COLO668 (cell line): Measurements from ENCODE around the gene MRFAP1.
"Not testable (repeated sequence)": the region's sequence is repeated elsewhere in the genome, so short reads cannot be mapped to it uniquely, and the experiment has no call there.

ENCODE experiments used
- DNase-seq: peaks from one replicate; lab custom pipeline; 2025; ENCODE audit not compliant: unreplicated experiment; lab: John Stamatoyannopoulos, UW

Gene MRFAP1

DNA sequence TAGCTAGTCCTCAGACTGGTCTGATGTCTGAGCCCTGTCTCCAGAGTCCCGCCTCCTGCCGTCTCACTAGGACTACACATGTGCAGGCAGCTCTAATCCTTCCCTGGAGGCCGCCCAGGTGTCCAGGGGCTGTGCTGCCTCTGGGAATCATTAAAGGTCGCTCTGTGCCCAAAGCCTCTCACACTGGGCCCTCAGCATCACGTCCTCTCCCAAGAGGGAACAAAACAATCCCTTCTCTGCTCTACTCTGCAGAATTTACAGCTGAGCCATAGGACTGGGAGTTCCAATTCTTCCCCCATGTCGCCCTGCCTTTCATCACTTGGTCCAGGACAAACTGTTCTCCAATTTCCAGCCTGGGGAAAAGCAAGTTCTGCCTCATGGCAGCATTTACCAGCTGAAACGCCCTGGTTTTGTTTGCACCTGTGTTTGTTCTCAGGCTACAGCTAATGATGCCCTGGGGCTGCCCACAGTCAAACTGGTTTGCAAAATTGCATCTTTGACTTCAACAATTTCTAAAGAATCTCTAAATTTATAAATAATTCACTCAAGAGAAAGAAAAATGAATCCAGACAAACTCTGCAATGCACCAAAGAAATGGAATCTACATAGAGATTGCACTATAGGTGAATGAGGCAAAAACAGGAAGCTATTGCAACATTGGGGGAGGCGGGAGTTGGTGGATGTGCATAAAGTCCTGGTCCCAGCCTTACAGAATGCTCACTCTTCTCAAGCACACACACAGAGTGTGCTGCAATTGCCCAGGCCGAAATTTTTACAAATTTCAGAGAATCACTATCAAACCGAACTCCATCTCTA lies 7.2 kb upstream of the MRFAP1 start:
- DNase-seq: peak; percentile 70

DNA sequence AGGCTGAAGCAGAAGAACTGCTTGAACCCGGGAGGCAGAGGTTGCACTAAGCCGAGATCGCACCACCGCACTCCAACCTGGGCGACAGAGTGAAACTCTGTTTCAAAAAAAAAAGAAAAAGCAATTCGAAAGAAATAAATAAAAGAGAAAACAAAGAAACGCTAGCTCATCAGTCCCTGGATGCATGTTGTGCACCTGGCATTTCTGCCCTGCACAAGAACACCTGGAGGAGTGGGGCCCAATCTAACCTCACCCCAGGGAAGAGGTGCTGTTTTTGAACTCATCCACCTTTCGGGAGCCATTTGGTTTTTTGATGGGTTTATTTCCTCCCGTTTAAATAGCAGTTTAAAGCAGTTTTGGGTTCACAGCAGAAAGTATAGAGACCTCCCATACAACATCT lies 5.7 kb upstream of the MRFAP1 start:
- DNase-seq: no peak

- DNase-seq: no peak
Observed at GRCh38 chr4:6639137-6639680, 1.3 kb upstream of the MRFAP1 start.

- peak; percentile 57 for DNase-seq
Observed at GRCh38 chr4:6641164-6641970, 882 bp downstream of the MRFAP1 start.

- DNase-seq: no peak
Observed at GRCh38 chr4:6641971-6642320, 1.5 kb downstream of the MRFAP1 start.

DNA sequence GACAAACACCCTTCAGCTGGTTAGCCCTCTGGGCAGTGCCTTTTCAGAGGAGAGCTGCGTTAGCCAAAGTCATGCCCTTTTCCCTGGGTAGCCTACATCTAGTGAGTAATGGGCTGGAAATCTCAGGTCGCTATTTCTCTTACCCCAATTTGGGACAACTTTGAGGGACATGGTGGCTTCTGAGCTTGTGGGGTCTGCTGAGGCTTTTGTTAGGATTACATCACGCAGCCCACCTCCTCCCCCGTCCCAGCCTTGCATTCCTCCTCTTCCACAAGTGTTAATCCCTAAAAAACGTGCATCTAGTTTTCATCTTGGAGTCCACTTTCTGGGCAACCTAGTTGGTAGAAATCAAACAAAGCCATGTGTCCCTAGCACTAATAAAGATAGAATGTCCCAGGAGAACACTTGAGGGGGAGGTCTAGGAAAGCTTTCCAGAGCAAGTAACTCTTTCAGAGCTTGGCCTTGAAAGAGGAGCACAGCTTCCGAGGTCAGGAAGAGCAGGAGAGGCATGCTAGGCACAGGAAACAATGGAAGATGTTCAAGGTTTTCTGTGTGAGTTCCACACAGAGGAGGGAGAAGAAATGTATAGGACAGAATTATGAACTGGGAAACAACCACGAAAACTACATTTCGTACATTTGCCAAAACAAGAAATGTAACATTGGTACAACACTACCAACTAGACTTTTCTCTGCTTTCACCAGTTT lies 2.8 kb downstream of the MRFAP1 start:
- DNase-seq: no peak

GRCh38 chr4:6644792-6645530 lies 4.5 kb downstream of the MRFAP1 start:
- no peak for DNase-seq

DNA sequence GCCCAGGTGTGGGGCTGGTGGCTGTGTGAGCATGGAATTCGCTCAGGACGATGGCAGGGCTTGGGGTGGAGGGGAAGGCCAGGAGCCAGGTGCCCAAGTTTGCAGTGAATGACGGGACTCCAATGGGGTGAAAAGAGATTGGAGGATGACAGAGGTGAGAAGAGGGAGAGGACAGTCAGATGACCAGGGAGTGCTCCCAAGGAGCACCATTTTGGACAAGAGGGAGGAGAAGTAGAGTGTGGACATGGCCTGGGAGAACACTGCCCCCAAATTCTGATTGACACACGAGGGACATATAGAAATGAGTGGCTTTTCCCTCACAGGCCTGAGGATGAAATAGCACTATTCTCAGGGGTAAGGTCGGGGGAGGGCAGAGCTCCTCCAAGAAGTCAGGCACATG lies 6.7 kb downstream of the MRFAP1 start:
- no peak for DNase-seq

DNA sequence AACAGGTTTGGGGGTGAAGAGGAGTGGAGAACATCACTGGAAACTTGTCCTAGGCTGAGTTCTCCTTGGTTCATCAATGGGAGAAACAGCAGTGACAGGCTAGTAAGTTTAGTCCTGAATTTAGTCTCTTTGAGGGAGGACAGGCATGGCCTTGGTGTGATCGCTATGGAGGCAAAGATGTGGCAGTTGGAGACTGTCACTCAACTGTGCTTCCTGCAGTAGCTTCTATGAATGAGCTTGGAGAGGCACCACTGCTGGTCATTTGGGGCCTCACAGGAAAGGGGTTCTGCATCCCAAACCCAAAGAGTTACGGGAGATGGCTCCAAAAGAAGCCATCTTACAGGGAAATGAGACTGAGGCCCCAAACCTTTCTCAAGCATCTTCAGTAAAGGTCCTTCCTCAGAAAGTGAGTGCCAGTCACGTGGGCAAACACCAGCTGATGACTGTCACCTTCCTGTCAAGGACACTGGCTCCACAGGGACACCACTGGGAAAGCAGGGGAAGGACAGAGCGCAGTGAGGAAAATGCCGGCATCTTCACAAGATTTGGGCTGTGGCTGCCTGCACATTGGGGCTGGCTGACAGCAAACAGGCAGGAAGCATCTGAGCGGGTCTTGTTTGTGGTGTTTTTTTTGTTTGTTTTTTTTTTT lies 7.2 kb downstream of the MRFAP1 start:
- DNase-seq: no peak

GRCh38 chr4:6649216-6649615 lies 8.7 kb downstream of the MRFAP1 start:
- DNase-seq: no peak

DNA sequence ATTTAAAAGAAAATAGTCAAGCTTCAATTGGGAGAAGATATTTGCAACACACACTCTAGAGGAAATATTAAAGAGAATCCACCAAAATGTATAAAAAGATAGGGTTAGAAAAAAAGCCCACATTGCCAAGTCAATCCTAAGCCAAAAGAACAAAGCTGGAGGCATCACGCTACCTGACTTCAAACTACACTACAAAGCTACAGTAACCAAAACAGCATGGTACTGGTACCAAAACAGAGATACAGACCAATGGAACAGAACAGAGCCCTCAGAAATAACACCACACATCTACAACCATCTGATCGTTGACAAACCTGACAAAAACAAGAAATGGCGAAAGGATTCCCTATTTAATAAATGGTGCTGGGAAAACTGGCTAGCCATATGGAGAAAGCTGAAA lies 13.7 kb downstream of the MRFAP1 start:
- not testable (repeated sequence) for DNase-seq

DNA sequence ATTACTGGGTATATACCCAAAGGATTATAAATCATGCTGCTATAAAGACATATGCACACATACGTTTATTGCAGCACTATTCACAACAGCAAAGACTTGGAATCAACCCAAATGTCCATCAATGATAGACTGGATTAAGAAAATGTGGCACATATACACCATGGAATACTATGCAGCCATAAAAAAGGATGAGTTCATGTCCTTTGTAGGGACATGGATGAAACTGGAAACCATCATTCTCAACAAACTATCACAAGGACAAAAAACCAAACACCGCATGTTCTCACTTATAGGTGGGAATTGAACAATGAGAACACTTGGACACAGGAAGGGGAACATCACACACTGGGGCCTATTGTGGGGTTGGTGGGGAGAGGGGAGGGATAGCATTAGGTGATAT lies 14.8 kb downstream of the MRFAP1 start:
- not testable (repeated sequence) for DNase-seq

- DNase-seq: no peak
Observed at GRCh38 chr4:6655924-6656323, 15.4 kb downstream of the MRFAP1 start.

- no peak for DNase-seq
Observed at GRCh38 chr4:6657242-6658208, 17.0 kb downstream of the MRFAP1 start.

- no peak for DNase-seq
Observed at GRCh38 chr4:6658209-6658595, 17.7 kb downstream of the MRFAP1 start.

DNA sequence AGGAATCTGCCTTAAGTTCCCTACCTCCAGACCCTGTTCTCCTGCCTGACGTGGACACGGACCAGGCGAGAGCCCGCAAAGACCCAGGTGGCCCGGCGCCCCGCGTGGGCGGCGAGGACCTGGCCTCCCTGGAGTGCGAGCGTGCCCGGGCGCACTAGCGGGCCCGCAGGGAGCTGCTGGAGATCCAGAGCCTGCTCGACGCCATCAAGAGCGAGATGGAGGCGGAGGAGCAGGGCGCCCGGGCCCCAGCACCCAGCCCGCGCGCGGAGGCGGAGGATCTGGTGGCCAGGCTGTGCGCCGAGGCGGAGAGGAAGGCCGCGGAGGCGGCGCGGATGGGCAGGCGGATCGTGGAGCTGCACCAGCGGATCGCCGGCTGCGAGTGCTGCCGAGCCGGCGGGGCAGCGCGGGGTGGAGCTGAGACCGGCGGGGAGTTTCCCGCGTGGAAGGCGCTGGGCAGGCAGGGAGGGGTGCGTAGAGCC lies 18.2 kb downstream of the MRFAP1 start:
- DNase-seq: no peak

- no peak for DNase-seq
Observed at GRCh38 chr4:6659897-6660296, 19.4 kb downstream of the MRFAP1 start.

- no peak for DNase-seq
Observed at GRCh38 chr4:6660430-6660829, 19.9 kb downstream of the MRFAP1 start.

GRCh38 chr4:6662591-6662990 lies 22.1 kb downstream of the MRFAP1 start:
- DNase-seq: no peak
